ENCODE measurements around the gene ACOT6.
"Not testable (repeated sequence)": the region's sequence is repeated elsewhere in the genome, so short reads cannot be mapped to it uniquely, and the experiment has no call there.

ACOT6 gene, protein sequence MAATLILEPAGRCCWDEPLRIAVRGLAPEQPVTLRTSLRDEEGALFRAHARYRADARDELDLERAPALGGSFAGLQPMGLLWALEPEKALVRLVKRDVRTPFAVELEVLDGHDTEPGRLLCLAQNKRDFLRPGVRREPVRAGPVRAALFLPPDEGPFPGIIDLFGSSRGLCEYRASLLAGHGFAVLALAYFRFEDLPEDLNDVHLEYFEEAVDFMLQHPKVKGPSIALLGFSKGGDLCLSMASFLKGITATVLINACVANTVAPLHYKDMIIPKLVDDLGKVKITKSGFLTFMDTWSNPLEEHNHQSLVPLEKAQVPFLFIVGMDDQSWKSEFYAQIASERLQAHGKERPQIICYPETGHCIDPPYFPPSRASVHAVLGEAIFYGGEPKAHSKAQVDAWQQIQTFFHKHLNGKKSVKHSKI

DNA sequence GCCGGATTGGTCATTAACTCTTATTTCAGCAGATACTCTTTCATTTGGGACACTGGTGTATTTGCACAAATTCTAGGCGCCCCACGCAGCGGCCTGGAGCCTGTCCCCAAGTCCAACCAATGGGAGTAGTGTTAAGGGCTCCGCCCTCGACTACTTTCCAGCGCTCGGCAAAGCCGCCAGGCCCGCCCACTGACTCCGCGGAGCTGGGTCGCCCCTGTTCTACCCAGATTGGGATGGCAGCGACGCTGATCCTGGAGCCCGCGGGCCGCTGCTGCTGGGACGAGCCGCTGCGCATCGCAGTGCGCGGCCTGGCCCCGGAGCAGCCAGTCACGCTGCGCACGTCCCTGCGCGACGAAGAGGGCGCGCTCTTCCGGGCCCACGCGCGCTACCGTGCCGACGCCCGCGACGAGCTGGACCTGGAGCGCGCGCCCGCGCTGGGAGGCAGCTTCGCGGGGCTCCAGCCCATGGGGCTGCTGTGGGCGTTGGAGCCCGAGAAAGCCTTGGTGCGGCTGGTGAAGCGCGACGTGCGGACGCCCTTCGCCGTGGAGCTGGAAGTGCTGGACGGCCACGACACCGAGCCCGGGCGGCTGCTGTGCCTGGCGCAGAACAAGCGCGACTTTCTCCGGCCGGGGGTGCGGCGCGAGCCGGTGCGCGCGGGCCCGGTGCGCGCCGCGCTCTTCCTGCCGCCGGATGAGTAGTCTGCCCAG, at the start of gene ACOT6:
Gene ACOT6 (plus strand): TSS at position 179 of the 707 bp plus-strand sequence. CDS start 55 bp downstream, at position 234.
- peak; percentile 6 for DNase-seq

DNA sequence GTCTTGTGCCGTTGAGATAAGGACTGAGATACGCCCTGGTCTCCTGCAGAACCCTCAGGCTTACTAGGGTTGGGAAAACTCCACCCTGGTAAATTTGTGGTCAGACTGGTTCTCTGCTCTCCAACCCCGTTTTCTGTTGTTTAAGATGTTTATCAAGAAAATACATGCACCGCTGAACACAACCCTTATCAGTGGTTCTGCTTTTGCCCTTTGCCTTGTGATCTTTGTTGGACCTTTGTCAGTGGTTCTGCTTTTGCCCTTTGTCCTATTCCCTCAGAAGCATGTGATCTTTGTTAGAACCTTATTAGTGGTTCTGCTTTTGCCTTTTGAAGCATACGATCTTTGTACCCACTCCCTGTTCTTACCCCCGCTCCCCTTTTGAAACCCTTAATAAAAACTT, 49.6 kb upstream of the ACOT6 start:
- DNase-seq = not testable (repeated sequence)

DNA sequence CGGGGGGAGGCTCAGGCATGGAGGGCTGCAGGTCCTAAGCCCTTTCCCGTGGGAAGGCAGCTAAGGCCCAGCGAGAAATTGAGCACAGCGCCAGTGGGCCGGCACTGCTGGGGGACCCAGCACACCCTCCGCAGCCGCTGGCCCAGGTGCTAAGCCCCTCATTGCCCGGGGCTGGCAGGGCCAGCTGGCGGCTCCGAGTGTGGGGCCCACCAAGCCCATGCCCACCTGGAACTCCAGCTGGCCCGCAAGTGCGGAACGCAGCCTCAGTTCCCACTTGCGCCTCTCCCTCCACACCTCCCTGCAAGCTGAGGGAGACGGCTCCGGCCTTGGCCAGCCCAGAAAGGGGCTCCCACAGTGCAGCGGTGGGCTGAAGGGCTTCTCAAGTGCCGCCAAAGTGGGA, 45.9 kb upstream of the ACOT6 start:
- not testable (repeated sequence) for DNase-seq

DNA sequence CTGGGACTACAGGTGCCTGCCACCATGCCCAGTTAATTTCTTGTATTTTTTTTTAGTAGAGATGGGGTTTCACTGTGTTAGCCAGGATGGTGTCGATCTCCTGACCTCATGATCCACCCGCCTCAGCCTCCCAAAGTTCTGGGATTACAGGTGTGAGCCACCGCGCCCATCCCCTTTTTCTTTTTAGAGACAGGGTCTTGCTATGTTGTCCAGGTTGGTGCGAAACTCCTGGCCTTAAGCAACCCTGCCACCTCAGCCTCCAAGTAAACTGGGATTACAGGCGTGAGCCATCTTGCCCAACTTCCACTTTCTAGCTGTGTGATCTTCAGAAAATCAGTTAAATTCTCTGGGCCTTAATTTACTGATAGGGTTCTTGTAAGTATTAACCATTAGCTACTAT, 45.4 kb upstream of the ACOT6 start:
- not testable (repeated sequence) for DNase-seq

DNA sequence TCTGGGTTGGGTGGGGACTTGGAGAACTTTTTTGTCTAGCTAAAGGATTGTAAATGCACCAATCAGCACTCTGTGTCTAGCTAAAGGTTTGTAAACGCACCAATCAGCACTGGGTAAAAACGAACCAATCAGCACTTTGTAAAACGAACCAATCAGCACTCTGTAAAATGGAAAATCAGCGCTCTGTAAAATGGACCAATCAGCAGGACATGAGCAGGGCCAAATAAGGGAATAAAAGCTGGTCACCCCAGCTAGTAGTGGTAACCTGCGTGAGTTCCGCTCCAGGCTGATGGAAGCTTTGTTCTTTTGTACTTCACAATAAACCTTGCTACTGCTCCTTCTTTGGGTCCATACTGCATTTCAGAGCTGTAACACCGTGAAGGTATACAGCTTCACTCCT, 45.0 kb upstream of the ACOT6 start:
- no peak for DNase-seq

DNA sequence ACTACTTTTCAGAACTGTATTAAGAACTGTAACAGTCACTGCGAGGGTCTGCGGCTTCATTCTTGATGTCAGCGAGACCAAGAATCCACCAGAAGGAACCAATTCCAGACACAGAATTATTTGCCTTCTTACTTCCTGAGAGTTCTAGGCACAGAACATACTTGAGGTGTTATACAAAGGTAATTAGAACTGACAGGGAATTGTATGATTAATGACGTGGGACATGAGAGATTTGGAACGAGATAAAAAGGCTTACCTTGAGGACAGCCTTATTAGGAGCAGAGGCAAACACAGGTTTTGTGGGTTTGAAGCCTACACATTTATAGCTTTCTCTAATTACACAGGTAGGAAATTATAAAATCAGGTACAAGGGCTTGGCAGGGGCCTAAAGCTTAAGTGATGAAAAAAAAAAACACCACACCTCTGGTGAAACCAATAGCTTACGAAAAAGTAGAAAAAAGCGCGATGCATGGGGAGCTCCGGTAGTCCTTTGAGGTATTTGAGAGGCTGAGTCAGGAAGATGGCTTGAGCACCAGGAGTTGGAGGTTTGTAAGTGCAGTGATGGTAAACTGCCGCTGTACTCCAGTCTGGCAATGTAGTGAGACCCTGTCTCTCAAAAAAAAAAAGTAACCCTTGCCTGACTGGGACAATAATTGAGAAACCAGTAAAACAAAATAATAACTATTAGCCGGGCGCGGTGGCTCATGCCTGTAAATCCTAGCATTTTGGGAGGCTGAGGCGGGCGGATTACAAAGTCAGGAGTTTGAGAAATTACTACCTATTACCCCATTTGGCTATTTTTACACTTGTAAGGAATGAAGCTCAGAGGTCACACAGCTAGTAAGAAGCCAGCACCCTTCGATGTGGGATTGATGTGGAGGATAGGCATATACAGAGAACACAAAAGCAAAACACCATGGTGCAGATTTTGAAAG, 44.1 kb upstream of the ACOT6 start:
- DNase-seq = no peak

DNA sequence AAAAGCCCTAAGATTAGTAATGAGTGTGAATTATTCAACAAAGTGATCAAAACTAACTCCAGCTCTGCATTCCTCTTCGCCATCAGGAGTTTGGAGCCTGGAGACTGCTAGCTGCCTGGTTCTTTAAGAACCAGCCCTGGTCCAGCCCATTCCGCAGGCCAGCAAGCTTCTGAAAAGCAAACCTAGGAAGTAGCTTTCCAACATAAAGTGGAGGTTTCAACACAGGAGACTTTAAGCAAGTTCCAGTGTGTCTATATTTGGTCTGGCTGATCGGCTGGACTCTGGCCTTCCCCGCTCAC, 43.5 kb upstream of the ACOT6 start:
- not testable (repeated sequence) for DNase-seq

DNA sequence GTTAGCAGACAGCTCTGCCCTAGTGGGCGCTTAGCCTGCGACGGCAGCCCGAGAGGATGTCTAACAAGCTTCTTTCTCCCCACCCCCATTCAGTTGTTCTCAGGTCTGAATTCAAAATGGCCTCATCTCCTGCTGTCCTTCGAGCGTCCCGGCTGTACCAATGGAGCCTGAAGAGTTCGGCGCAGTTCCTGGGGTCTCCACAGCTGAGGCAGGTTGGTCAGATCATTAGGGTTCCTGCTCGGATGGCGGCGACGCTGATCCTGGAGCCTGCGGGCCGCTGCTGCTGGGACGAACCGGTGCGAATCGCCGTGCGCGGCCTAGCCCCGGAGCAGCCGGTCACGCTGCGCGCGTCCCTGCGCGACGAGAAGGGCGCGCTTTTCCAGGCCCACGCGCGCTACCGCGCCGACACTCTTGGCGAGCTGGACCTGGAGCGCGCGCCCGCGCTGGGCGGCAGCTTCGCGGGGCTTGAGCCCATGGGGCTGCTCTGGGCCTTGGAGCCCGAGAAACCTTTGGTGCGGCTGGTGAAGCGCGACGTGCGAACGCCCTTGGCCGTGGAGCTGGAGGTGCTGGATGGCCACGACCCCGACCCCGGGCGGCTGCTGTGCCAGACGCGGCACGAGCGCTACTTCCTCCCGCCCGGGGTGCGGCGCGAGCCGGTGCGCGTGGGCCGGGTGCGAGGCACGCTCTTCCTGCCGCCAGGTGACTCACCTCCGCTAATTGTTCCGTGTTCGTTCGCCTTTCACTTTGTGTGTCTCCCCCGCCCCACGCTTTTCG, 42.9 kb upstream of the ACOT6 start, which contains the start of gene ACOT2:
Gene ACOT2 (plus strand): TSS at position 29 of the 774 bp plus-strand sequence. CDS start 28 bp downstream, at position 57.
- DNase-seq = peak; percentile 79

DNA sequence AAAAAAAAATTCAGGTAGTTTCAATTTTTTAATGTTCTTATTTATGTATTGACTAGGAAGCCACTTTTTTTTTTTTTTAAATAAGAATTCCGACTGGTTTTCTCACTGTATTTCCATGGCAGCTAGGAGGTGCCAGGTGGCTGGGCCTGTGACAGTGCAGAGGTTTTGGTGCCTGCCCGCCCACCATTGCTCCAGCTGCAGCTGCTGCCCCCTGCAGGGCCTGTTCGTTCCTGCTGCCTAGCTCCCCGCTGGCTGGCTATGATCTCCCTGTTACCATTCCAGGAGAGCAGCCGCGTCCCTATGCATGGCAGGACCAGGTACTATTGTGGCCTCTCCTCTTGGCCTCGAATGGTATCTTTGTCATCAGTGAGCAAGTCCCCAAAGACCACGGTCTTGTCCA, 41.4 kb upstream of the ACOT6 start:
- DNase-seq = not testable (repeated sequence)

DNA sequence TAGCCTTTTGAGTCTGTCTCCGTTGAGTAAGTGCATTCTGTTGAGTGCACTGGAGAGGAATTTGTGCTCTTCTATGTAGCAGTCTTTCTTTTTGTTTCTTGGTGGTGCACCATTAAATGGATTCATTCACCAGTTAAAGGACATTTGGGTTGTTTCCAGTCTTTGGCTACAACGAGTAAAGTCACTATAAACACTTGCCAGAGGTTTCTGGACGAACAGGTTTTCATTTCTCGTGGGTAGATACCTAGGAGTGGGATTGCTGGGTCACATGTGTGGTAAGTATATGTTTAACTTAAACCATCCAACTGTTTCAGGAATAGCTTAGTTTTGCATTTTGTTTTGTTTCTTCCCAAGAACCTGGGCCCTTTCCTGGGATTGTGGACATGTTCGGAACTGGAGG, 39.3 kb upstream of the ACOT6 start:
- DNase-seq = not testable (repeated sequence)

DNA sequence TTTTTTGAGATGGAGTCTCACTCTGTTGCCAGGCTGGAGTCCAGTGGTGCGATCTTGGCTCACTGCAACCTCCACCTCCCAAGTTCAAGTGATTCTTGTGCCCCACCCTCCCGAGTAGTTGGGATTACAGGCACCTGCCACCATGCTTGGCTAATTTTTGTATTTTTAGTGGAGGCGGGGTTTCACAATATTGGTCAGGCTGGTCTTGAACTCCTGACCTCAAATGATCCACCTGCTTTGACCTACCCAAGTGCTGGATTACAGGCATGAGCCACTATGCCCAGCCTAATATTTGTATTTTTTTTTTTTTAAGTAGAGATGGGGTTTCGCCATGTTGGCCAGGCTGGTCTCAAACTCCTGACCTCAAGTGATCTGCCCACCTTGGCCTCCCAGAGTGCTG, 38.6 kb upstream of the ACOT6 start:
- DNase-seq = not testable (repeated sequence)

DNA sequence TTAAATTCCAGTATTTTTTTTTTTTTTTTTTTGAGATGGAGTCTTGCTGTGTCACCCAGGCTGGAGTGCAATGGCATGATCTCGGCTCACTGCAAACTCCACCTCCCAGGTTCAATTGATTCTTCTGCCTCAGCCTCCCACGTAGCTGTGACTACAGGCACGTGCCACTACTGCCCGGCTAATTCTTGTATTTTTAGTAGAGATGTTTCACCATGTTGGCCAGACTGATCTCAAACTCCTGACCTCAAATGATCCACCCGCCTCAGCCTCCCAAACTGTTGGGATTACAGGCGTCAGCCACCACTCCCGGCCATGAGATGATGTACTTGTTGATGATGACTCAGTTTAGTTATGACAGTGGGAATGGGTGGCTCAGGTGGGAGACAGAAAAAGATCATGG, 38.1 kb upstream of the ACOT6 start:
- not testable (repeated sequence) for DNase-seq

DNA sequence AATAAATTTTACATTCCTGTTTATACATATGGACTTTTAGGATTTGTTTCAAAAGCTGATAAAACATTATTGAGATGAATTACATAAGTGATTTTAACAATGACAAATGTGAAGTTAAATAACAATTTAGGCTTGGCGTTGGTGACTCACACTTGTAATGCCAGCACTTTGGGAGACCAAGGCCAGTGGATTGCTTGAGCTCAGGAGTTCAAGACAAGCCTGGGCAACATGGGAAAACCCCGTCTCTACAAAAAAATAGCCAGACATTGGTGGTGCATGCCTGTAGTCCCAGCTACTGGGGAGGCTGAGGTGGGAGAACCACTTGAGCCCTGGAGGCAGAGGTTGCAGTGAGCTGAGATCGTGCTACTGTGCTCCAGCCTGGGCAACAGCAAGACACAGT, 35.9 kb upstream of the ACOT6 start:
- DNase-seq = no peak

DNA sequence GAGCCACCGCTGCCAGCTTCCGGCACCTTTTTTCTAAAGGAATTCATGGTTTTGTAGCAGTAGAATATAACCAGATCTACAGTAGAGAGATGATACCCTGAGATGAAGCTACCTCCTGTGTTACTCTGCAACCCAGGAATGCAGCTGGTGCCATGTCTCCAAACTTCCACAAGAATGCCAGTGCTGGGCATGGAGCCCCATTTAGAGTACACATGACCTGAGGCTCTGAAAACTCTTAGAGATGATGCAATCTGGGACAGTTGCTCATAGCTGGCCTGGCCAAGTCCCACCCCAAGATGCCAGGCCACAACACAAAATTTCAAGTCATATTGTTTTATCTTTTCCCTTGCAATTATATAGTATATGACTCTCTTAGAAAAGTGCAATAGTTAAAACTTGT, 35.1 kb upstream of the ACOT6 start:
- DNase-seq = not testable (repeated sequence)

DNA sequence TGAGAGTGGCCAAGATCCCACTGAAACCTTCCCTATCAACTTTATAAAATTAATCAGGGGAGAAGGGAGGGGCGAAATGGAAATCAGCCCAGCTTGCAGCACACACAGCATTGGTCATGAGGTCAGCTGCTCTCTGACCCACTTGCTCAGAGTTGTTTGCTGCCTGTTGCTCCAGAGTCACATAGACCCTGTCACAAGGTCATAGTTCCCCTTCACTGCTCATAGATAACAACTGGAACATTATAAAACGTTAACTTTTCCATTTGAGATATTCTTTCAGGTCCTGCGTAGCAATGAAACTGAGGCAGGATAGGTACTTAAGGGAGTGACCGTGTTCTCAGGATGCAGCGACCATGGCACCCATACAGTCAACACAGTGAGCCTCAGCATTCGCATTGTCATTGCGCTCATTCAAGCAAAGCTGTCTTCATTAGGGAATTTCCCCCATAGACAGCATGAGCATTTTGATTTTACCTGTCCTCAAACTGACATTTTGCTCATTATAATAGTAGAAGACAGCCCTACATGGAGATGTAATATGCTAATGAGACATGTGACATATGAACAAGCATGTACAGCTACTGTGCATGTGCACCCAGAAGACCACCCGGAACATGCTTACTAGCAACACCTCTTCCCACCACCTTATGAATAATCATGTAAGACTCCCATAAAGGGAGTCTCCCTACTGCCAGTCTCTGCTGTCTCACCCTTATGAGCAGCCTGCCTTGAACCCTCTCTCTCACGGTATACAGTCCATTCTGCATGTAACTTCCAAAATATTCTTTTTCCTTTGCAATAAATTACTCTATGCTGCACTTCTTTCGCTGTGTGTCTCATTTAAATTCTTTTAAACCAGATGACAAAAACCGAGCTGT, 30.0 kb upstream of the ACOT6 start:
- not testable (repeated sequence) for DNase-seq

DNA sequence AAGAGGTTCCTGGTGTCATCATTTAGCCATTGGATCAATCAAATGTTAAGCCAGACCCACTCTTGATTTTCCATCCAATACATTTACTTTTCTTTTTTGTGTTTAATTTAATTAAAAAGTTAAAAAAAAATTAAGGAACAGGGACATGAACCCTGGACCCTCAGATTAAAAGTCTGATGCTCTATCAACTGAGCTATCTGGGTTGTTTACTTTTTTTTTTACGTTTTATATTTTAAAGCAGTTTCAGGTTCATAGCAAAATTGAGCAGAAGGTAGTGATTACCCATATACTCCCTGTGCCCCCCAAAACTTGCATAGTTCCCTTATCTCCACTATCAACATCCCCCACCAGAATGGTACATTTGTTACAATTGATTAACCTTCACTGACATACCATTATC, 23.6 kb upstream of the ACOT6 start:
- no peak for DNase-seq

DNA sequence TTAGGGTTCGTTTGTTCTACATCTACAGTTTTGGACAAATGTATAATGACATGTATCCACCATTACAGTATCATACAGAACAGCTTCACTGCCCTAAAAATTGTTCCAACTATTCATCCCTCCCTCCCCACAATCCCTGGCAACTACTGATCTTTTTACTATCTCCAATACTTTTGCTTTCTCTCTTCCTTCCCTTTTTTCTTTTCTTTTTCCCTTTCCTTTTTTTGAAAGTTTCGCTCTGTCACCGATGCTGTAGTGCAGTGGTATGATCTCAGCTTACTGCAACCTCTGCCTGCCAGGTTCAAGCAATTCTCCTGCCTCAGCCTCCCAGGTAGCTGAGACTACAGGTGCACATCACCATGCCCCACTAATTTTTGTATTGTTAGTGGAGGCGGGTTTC, 23.2 kb upstream of the ACOT6 start:
- no peak for DNase-seq

DNA sequence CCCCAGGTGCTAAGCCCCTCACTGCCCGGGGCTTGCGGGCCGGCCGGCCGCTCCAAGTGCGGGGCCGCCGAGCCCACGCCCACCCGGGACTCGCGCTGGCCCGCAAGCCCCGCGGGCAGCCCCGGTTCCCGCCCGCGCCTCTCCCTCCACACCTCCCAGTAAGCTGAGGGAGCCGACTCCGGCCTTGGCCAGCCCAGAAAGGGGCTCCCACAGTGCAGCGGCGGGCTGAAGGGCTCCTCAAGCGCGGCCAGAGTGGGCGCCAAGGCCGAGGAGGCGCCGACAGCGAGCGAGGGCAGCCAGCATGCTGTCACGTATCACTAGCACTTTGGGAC, 21.7 kb upstream of the ACOT6 start:
- not testable (repeated sequence) for DNase-seq

DNA sequence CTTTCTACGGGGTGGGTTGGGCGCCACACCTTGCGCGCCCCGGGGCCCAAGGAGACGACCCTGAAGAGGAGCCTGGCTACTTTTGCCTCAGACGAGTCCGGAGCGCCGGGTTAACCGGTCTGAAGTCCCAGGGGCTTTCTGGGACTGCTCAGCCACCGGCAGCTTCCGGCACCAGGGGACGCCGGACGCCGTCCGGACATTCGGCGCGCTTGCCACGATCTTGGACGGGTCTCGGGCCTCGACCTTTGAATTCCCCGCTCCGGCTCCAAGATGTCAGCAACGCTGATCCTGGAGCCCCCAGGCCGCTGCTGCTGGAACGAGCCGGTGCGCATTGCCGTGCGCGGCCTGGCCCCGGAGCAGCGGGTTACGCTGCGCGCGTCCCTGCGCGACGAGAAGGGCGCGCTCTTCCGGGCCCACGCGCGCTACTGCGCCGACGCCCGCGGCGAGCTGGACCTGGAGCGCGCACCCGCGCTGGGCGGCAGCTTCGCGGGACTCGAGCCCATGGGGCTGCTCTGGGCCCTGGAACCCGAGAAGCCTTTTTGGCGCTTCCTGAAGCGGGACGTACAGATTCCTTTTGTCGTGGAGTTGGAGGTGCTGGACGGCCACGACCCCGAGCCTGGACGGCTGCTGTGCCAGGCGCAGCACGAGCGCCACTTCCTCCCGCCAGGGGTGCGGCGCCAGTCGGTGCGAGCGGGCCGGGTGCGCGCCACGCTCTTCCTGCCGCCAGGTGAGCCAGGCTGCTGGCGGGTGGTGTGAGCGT, 20.4 kb upstream of the ACOT6 start, which contains the start of gene ACOT4:
Gene ACOT4 (plus strand): TSS at position 184 of the 760 bp plus-strand sequence. CDS start 87 bp downstream, at position 271.
- peak; percentile 3 for DNase-seq

DNA sequence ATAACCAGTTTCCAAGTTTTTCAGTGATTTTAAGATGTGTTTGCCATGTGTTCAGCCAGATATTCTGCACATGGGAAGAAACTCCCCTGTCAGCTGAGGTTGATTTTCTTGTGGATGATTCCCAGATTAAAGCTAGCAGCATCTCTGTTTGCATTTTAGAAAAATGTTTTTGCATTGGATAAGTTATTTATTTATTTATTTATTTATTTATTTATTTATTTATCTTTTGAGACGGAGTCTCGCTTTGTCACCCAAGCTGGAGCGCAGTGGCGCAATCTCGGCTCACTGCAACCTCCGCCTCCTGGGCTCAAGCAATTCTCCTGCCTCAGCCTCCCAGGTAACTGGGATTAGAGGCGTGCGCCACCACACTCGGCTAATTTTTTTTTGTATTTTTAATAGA, 17.8 kb upstream of the ACOT6 start:
- no peak for DNase-seq

DNA sequence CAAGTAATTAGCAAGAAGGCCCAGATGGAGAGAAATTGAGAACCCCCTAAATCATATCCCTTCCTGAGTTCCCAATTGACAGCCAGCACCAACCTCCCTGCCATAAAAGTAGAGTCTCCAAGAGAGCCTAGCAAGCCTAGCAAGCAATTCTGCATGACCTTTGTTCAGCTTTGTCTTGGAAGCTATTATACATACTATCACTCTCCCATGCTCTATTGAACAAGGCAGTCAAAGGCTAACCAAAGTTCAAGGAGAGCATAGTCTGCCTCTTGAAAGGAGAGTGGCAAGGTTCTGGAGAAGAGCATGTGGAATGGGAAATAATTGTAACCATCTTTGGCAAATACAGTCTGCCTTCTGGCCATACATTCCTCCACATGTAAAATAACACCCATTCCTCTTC, 12.8 kb upstream of the ACOT6 start:
- no peak for DNase-seq
